Subcutaneous preadipocyte (primary cell): ENCODE results near the gene OR5I1. TPM values are rescaled to one million over a fixed set of nuclear protein-coding genes. Genes with fewer than 3 reads are reported as not detected.

Experiments used
- total RNA-seq: library from RNA; depleted of rRNA; stranded (reverse); fragments of >200 nt; gene quantifications from 2 replicates; pipeline ENCODE4 v1.2.3, GENCODE V29; 2012

The OR5I1 gene
- total RNA-seq, result not detected in 2 replicates

GRCh38 chr11:55936300-55936699 lies at the start of gene OR5I1:
Gene OR5I1 (minus strand): TSS chr11:55936400. CDS start chr11:55936400, 0 bp downstream.

GRCh38 chr11:55969845-55970244 lies 33.6 kb upstream of the OR5I1 start, which contains the start of gene OR10AG1:
Gene OR10AG1 (minus strand): TSS chr11:55969945. CDS start chr11:55969907, 38 bp downstream.

GRCh38 chr11:55914482-55914881 lies 21.7 kb downstream of the OR5I1 start, which contains the start of gene OR5W2:
Gene OR5W2 (minus strand): TSS chr11:55914582. CDS start chr11:55914582, 0 bp downstream.

Other genes with a start within 250 kb of the OR5I1 start
- gene OR5D13, start 163.0 kb downstream of the OR5I1 start, total RNA-seq, result not detected in 2 replicates
- not detected in 2 replicates for gene OR5D14, start 140.8 kb downstream of the OR5I1 start, total RNA-seq
- gene OR5L1, start 125.0 kb downstream of the OR5I1 start, total RNA-seq, result not detected in 2 replicates
- not detected in 2 replicates for gene OR5D18, start 116.8 kb downstream of the OR5I1 start, total RNA-seq
- not detected in 2 replicates for gene OR5L2, start 109.2 kb downstream of the OR5I1 start, total RNA-seq
- gene OR5D16, start 97.6 kb downstream of the OR5I1 start, total RNA-seq, result not detected in 2 replicates
- gene TRIM51, start 53.1 kb downstream of the OR5I1 start, total RNA-seq, result not detected in 2 replicates
- gene OR5W2, start 21.8 kb downstream of the OR5I1 start, total RNA-seq, result not detected in 2 replicates
- not detected in 2 replicates for gene OR10AG1, start 33.5 kb upstream of the OR5I1 start, total RNA-seq
- not detected in 2 replicates for gene OR5F1, start 58.2 kb upstream of the OR5I1 start, total RNA-seq
- not detected in 2 replicates for gene OR5AS1, start 91.3 kb upstream of the OR5I1 start, total RNA-seq
- not detected in 2 replicates for gene OR8I2, start 156.9 kb upstream of the OR5I1 start, total RNA-seq
- not detected in 2 replicates for gene OR8H2, start 167.3 kb upstream of the OR5I1 start, total RNA-seq
- gene OR8H3, start 186.0 kb upstream of the OR5I1 start, total RNA-seq, result not detected in 2 replicates
- not detected in 2 replicates for gene OR8J3, start 203.8 kb upstream of the OR5I1 start, total RNA-seq
- not detected in 2 replicates for gene OR8K5, start 223.9 kb upstream of the OR5I1 start, total RNA-seq
- not detected in 2 replicates for gene OR5J2, start 240.2 kb upstream of the OR5I1 start, total RNA-seq